GM21528 (cell line): Measurements from ENCODE around the gene FAM47E.
"Not testable (repeated sequence)": the region's sequence is repeated elsewhere in the genome, so short reads cannot be mapped to it uniquely, and the experiment has no call there.

Experiments used
- ATAC-seq: cut with Tn5 transposase; IDR thresholded peaks from one replicate; pipeline ENCODE4 v1.9.1; 2021; ENCODE audit warnings: mild to moderate bottlenecking, moderate library complexity; ENCODE audit not compliant: unreplicated experiment, low FRiP score

FAM47E gene

GRCh38 chr4:76260571-76260970 lies 9.1 kb downstream of the FAM47E start:
- ATAC-seq = no peak

GRCh38 chr4:76265631-76266218 lies 14.2 kb downstream of the FAM47E start:
- no peak for ATAC-seq

- ATAC-seq = no peak
Observed at GRCh38 chr4:76266627-76267026, 15.1 kb downstream of the FAM47E start.

- no peak for ATAC-seq
Observed at GRCh38 chr4:76267811-76268210, 16.3 kb downstream of the FAM47E start.

- ATAC-seq = no peak
Observed at GRCh38 chr4:76270244-76271175, 19.0 kb downstream of the FAM47E start.

GRCh38 chr4:76271248-76271647 lies 19.7 kb downstream of the FAM47E start:
- ATAC-seq = no peak

- no peak for ATAC-seq
Observed at GRCh38 chr4:76272073-76272472, 20.6 kb downstream of the FAM47E start.

GRCh38 chr4:76272582-76272981 lies 21.1 kb downstream of the FAM47E start:
- ATAC-seq = no peak

- no peak for ATAC-seq
Observed at GRCh38 chr4:76272999-76273398, 21.5 kb downstream of the FAM47E start.

GRCh38 chr4:76275486-76276124 lies 24.1 kb downstream of the FAM47E start:
- no peak for ATAC-seq

GRCh38 chr4:76276813-76277212 lies 25.3 kb downstream of the FAM47E start:
- ATAC-seq = no peak

- ATAC-seq = no peak
Observed at GRCh38 chr4:76277667-76278066, 26.1 kb downstream of the FAM47E start.

GRCh38 chr4:76278583-76278982 lies 27.1 kb downstream of the FAM47E start:
- ATAC-seq = no peak

GRCh38 chr4:76279462-76279861 lies 27.9 kb downstream of the FAM47E start:
- ATAC-seq = no peak

- ATAC-seq = no peak
Observed at GRCh38 chr4:76280488-76281441, 29.2 kb downstream of the FAM47E start.

GRCh38 chr4:76281594-76281993 lies 30.1 kb downstream of the FAM47E start:
- ATAC-seq = not testable (repeated sequence)

- no peak for ATAC-seq
Observed at GRCh38 chr4:76282941-76283689, 31.6 kb downstream of the FAM47E start.

- no peak for ATAC-seq
Observed at GRCh38 chr4:76283900-76284299, 32.4 kb downstream of the FAM47E start.

GRCh38 chr4:76287811-76288210 lies 36.3 kb downstream of the FAM47E start:
- not testable (repeated sequence) for ATAC-seq

GRCh38 chr4:76292730-76293129 lies 41.2 kb downstream of the FAM47E start:
- no peak for ATAC-seq
